ENCODE data around the gene SH3RF3.

Gene SH3RF3

GRCh38 chr2:109290887-109291643 lies 162.1 kb downstream of the SH3RF3 start:
- H3K4me3 ChIP-seq (ENCODE audit: control insufficient read depth, low read depth, low read length), result no peak overlapping the region
- no peak for DNase-seq (ENCODE audit: low read depth)
- TF ChIP-seq CTCF (IDR thresholded peaks at IDR 0.05; ENCODE audit: control insufficient read depth, insufficient read depth, low read depth, low read length, missing control alignments), result no peak

GRCh38 chr2:109292386-109292785 lies 163.4 kb downstream of the SH3RF3 start:
- no peak for TF ChIP-seq CTCF (IDR thresholded peaks at IDR 0.05; ENCODE audit: control insufficient read depth, insufficient read depth, low read depth, low read length, missing control alignments)

GRCh38 chr2:109293663-109294062 lies 164.7 kb downstream of the SH3RF3 start:
- TF ChIP-seq CTCF (IDR thresholded peaks at IDR 0.05; ENCODE audit: control insufficient read depth, insufficient read depth, low read depth, low read length, missing control alignments), result no peak
- no peak for DNase-seq (ENCODE audit: low read depth)

More at GRCh38 chr2:109292386-109292785, 163.4 kb downstream of the SH3RF3 start:
- H3K4me3 ChIP-seq (ENCODE audit: control insufficient read depth, low read depth, low read length), result no peak overlapping the region
- no peak for DNase-seq (ENCODE audit: low read depth)

GRCh38 chr2:109294523-109294922 lies 165.5 kb downstream of the SH3RF3 start:
- no peak for TF ChIP-seq CTCF (IDR thresholded peaks at IDR 0.05; ENCODE audit: control insufficient read depth, insufficient read depth, low read depth, low read length, missing control alignments)
- H3K4me3 ChIP-seq (ENCODE audit: control insufficient read depth, low read depth, low read length), result no peak overlapping the region
- DNase-seq (ENCODE audit: low read depth), result no peak

More at GRCh38 chr2:109293663-109294062, 164.7 kb downstream of the SH3RF3 start:
- no peak overlapping the region for H3K4me3 ChIP-seq (ENCODE audit: control insufficient read depth, low read depth, low read length)

- no peak for DNase-seq (ENCODE audit: low read depth)
- no peak overlapping the region for H3K4me3 ChIP-seq (ENCODE audit: control insufficient read depth, low read depth, low read length)
- no peak for TF ChIP-seq CTCF (IDR thresholded peaks at IDR 0.05; ENCODE audit: control insufficient read depth, insufficient read depth, low read depth, low read length, missing control alignments)
Measured at GRCh38 chr2:109295070-109295780, 166.2 kb downstream of the SH3RF3 start.

- no peak overlapping the region for H3K4me3 ChIP-seq (ENCODE audit: control insufficient read depth, low read depth, low read length)
- no peak for DNase-seq (ENCODE audit: low read depth)
- no peak for TF ChIP-seq CTCF (IDR thresholded peaks at IDR 0.05; ENCODE audit: control insufficient read depth, insufficient read depth, low read depth, low read length, missing control alignments)
Measured at GRCh38 chr2:109295781-109296117, 166.7 kb downstream of the SH3RF3 start.
